ENCODE measurements around the gene SNPH.
A peak's percentile ranks its signal among the peaks of the same experiment; 100 is the strongest.

The SNPH gene

DNA sequence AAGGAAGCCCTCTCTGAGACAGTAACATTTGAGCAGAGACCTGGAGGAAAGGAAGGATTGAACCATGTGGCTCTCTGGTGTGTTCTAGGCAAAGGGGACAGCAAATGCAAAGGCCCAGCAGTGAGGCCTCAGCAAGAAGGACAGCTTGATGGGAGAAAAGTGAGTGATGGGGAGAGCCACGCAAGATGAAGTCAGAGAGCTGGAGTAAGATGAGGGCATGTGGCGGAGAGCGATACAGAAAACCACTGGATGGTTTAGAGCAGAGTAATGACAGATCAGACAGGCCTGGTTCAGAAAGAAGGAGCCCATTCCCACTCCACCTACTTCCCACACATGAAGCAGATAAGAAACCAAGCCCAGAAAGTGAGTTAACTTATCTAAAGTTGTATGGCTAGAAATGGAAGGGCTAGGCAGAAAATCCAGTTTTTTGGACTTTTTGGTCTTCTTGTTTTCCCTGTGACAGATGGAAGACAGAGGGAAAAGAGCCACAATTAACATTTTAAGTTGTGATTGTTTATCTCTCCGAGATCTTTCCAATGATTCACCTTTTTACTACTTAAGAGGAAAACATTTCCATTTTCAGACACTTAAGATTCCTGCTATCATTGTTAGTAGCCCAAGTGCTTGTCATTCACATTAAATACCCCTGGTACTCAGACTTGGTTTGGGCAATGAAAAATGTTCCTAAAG is 723 bp upstream of the SNPH start:
- DNase-seq: no peak

DNA sequence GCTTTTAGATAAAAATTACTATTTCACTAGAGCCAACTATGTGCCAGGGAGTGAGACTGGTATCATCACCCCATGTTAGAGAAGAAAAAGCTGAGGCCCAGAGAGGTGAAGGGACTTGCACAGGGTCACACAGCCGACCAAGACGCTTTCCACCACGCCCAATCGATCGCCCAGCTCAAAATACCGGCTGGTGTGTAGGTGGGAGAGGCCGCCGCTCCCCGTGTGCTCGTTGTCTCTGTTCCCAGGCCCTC is 253 bp upstream of the SNPH start:
- no peak for DNase-seq

DNA sequence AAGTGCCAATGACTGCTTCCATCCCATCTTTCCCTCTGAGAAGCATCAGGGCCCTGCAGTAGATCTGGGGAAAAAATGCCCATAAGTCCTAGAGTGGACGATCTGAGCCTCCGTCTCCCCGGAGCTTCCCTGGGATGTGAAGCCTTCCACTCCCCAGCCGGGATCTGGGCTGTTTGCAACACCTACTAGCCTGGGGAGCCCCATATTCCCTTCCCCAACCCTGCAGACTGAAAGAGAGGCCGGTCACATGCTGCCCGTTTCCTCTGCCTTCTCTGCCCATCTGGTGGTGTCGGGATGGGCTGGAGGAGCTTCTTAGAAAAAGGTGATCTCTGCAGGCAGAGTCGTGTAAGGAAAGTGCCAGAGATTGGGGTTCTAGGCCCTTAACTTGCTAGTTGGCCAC is 1.1 kb downstream of the SNPH start:
- DNase-seq: no peak

DNA sequence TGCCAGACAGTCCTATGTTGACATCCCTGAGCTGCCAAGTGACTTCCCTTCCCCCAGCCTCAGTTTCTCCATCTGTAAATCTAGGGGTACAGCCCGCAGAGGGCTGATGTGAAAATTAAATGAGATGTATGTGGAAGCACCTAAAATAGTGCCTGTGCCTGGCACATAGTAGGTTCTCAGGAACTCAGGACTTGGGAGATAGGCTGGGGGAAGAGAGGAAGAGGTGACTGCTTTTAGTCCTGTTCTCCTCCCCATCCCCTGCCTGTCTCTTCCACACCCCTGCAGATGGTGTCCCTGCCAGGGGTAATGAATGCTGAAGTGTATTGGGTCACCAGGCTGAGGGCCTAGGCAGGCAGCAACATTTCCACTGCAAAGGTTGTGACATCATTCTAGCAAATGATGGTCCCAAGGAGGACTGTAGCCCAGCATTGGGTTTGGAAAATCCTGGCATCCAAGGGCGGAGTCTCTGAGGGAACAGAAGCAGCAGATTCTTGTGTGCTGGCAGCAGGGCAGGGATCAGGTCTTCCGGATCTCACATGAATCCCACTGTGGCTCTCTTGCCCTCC is 1.8 kb downstream of the SNPH start:
- DNase-seq: no peak

DNA sequence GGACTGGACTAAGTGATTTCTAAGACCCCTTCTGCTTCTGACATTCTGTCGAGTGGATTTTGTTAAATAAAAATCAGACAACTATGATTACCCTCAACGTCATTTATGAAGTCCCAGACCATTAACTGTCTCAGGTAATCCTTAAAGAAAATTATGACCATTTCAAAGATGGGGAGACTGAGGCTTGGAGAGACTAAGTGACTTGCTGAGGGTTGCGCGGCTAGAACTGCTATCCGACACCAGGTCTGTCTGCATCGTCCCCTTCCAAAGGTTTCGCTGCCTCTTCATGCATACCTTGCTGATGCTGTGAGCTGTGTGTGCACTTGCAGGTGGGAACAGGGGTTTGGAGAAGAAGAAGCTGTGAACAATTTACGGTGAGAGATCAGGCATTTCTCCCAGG is 3.1 kb downstream of the SNPH start:
- DNase-seq: no peak

DNA sequence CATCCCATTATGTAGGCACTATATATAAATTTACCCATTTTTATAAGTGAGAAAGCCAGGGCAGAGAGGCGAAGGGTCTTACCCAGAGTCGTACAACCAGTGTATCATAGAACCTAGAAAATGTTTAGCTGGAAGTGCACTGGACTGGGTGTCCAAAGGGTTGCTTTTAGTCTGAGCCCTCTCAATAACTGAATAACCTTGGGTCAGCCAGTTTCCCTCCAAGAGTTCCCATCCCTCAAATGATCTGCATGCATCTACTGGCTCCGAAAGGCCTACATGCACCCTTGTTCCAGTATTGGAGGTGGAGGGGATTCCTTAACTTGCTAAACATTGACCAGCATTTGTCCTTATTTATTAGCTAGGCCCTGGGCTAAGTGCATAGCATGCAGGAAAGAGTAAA is 3.8 kb downstream of the SNPH start:
- DNase-seq: no peak

DNA sequence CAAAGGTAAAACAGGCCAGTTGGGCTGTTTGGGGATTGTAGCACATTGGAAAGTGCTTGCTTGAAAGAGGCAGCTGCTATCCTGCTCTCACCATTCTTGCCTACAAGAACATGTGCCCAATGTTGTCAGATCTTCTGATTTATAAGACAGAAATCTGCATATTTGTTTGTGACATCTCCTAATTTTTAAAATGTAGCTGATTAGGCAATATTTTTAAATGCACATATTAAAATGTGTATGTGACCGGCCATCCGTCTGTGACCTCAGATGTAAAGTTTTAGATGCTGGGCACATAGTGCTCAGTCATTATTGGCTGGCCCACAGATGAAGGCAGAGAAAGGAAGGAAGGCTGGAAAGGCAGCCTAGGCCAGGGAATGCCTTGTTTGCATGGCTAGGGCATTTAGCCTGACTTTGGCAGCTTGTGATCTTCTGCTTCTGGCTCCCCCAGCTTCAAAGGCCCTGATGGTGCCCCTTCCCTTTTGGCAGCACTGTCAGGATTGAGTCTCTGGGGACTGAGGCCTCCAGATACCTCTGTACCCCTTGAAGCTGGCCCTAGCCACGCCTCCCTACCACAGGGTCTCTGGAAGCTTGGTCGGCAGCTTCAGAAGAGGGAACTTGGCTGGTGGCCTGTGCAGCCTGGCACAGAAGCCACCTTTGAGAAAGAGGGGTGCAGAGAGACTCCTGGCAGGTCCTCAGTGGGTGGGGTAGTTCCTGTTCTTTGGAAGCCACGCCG is 6.4 kb downstream of the SNPH start:
- DNase-seq: no peak

DNA sequence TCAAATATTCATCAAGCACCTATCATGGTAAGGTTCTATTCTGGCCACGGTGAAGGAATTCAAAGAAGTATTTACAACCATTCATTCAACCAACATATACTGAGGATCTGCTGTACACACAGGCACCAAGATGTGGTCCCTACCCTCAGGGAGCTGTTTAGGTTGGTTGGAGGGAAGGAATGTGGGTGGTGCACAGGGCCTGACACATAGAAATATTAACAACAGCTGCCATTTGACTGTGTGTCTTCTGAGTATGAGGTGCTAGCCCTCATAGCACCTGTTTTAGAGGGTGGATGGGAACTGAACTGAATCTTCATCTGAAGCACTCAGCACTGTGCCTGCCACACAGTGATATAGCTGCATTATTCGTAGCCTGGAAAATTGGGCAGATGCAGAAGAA is 7.3 kb downstream of the SNPH start:
- DNase-seq: no peak

DNA sequence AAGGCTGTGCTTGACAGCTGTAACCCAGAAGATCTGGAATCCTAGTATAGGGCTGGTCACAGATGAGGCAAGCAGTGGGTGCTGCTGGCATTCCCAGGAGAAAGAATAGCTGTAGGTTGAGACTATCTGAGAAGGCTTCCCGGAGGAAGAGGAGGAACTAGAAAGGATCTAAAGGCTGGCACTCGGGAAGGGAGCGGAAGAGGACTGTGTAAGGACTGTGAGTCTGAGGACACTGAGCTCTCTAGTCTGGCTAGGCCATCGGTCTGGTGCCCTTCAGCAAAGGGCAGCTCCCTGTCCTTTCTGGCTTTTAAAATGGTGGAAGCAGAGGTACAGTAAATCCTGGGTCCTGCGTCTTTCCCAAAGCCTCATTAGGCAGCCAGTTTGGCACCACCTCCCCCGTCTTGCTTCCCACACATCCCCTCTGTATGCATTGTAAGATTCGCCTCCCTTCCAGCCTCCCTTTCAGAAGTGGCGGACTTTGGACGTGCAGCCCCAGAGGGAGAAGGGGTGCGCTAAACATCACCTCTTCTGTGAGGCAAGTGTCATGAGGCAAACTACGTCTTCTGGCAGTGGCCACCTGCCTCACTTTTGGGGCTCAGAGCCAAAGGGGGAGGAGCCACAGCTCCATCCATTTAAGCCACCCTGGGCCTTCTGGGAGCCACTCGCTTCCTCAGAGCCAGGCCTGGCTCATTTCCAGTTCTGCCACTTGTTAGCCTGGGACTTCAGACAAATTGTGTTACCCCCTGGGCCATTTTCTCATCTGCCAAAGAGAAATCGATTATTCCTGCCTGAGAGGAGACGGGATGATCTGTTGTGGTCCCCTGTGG is 8.6 kb downstream of the SNPH start:
- peak; percentile 93 for DNase-seq

DNA sequence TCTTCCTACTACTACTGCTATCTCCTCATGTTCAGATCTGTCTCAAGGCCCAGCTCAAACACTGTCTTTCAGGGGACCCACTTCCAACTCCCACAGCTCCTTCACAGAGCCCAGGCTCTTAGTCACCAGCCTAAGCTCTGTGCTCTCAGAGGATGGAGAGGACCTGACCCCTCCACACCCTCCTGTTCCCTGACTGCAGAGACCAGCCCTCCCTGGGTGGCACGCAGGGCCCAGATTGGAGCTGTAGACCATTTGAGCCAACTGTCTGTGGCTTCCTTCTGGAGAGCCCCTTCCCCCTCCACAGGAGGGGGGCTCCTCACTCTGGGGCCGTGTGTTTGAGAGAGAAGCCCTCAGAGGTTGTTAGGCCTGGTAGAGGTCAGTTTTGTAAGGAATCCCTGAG is 9.8 kb downstream of the SNPH start:
- no peak for DNase-seq

DNA sequence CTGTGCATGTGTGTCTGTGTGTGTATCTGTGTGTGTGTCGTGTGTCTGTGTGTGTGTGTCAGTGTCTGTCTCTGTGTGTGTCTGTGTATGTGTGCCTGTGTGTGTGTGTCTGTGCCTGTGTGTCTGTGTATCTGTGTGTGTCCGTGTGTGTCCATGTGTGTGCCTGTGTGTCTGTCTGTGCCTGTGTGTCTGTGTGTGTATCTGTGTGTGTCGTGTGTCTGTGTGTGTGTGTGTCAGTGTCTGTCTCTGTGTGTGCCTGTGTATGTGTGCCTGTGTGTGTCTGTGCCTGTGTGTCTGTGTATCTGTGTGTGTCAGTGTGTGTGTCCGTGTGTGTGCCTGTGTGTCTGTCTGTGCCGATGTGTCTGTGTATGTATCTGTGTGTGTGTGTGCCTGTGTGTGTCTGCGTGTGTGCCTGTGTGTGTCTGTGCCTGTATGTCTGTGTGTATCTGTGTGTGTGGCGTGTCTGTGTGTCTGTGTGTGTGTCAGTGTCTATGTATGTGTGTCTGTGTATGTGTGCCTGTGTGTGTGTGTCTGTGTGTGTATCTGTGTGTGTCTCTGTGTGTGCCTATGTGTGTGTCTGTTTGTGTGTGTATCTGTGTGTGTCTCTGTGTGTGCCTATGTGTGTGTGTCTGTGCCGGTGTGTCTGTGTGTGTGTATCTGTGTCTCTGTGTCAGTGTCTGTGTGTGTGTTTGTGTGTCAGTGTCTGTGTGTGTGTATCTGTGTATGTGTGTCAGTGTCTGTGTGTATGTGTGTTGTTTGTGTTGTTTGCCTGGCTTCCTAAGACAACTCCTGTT is 11.6 kb downstream of the SNPH start:
- DNase-seq: no peak

DNA sequence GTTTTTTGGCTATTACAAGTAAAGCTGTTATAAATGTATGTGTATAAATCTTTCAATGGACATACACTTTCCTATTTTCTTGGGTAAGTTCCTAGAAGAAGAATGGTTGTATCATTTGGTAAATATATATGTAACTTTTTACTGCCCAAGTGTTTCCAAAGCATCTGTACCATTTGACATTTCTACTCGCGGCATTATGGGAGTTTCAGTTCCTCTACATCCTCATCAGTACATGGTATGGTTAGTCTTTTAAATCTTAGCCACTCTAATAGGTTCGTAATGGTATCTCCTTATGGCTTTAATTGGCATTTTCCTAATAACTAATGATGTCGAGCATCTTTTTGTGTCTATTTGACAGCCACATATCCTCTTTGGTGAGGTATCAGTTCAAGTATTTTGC is 12.9 kb downstream of the SNPH start:
- DNase-seq: no peak

DNA sequence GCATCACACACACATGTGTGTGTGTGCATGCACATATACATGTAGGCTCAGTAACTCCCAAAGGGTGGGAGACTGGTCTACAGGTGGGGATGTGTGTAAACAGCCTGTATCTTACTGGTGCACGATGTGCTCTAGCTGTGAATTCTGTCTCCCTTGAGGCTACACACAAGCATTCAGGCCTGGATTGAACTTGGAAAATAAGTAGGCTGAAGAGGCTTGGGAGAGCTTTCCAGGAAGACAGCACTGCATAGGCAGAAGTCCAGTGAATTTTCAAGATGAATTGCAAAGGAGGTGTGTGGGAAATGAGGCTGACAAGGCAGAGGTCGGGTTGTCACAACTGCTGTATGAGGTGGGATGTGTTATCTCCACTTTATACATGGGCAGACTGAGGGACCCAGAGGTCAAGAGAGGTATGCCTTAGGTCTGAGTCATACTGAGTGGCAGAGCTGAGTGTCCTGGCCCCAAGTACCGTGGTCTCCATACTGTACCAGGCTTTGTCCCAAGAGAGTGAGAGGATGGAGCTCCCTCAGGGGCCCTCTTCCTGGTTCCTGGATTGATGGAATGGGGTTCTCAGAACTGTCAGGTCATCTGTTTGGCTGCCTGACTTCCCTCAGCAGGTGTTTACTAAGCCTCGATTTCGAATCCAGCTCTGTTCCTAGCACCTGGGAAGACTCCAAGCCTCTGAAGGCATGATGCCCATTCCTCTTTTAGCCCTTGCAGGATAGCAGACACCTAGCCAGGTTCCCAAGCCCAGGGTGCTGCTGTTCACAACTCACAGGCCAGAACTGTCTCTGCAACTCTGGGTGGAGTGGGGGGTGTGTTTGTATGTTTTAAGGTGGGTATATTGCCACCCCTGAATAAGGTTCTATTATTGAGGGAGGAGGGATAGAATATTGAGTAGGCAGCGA is 14.4 kb downstream of the SNPH start:
- DNase-seq: no peak

DNA sequence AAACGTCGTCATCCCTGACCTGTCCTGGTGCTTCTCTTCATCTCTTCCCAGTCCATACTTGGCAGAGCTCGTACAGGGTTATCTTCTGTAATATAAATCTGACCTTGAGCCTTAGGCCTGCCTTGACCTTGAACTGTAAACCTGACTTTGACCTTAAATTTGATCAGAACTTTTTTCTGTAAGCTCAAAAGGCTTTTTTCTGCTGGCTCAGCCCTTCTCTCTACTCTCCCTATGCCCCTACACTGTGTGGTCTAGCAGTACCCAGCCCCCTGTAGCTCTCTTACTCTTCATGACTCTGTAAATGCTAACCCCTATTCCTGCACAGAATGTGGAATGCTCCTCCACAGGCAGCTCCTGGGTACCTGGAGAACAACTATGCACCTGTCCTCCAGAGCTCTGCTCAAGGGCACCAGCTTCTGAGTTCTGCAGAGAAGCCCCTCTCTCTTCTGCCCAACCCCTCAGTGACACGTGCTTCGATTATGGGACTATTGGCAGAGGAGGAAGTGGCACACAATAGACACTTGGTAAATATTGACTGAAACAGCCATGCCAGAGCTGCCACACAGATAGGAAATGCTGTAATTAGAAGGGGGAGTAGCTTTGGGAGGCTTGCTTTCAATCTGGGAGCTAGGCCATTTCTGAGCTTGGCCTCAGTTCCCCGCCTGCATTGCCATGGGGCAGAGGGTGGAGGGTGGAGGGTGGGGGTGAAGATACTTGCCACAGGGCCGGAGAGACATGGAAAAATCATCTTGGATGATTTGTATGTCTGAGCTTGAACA is 15.4 kb downstream of the SNPH start:
- DNase-seq: peak; percentile 68

DNA sequence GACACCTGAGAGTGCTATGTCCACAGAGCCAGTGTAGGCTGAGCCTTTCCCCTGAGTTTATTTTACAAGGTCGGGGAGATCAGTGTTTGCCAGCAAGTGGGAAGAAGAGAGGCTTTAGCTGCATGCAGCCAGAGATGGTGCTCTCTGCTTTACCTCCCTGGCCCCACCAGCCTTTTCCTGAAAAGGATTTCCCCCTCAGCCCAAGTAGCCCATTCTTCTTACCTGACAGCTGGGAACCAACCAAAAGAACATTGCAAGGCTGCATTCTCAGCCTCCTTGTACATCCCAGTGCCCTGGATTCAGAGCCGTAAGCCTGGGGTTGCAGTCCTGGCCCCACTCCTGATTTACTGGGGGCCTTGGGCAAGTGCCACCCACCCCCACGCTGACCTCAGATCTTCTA is 16.9 kb downstream of the SNPH start:
- no peak for DNase-seq

DNA sequence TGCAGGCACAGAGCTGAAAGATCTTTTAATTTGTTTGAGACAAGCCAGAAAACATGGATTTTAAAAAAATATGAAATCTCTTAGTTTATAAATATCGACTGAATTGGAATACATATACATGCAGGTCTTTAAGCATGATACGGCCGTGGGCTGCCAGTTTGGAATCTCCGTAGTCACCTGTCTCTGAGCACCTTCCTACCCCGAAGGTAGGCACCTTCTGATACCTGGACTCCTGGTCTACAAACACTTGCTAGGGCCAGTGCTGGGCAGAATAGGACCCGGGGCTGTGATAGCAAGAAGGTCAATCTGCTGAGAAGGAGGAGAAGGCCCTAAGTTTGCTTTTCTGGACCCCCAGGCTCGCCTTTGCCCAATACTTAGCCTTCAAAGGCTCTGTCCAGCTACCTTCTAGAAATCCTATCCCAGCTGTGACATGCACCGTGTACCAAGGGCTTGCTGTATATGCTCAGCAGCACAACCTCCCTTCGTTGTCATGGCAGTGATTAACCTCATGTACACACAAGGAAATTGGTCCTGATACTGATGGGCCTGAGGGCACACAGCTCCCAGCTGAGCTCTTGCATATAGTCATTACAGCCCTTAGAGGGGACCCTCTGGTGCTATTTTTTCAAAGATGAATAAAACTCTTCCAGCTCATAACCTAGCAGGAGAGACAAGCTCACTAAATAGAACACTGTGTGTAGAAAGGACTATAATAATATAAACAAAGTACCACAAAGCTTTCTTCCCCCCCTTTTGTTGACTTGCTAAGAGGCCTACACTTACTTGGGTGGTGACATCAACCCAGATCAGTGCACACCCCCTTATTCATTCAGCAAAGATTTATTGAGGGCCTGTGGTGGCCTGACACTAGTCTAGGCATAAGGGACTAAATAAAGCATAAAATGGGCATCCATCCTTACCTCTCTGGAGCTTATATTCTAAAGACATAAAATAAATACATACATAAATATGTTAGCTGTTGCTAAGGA is 17.7 kb downstream of the SNPH start:
- DNase-seq: peak; percentile 20

DNA sequence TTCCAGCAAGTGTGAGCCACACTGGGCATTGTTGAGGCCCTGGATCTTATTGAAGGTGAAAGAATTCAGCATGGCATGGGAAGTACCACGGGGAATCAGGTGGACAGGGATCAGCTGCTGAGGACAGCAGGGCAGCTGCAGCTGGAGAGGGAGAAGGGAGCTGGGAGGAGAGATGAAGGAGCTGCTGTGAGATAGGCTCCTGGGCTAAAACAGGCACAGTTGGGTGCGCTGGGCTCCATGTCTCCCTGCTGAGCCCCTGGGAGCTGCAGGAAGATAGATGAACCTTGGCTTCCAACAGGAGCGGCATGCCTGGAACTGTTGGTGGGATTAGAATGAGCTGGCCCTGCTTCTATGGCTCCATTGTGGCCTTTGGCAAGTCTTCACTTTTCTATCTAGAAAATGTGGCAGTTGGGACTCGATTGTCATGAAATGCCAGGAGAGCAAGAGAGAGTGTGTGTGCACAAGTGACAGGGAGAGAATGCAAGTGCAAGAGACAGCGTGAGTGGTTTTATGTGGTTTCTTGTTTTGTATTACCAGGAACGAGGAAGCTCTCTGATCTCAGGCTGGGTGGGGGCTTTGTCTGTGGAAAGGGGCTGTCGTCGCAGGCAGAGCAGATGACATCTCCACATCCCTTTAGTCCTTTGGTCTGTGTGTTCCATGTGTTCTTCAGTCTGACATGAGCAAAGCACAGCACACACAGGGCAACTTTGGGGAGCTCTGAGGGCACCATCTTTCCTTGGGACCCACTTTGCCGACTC is 20.4 kb downstream of the SNPH start:
- DNase-seq: no peak

DNA sequence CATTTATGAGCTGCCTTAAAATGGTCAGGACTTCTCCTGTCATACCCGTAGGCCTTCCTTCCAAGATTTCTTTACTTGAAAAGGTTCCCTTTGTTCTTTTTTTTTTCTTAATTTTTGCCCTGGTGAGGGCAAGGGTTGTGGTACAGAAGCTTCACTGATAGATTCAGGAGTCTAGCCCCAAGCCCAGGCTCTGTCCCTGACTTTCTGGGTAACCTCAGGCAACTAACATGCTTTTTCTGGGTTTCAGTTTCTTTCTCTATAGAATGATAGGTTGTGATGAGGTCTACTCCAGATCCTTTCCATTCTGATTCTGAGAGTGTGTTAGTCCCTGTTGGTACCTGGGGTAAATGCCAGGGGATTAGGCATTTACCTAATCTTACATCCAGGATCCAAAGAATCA is 21.2 kb downstream of the SNPH start:
- no peak for DNase-seq
